CD14-positive monocyte (primary cell): ENCODE measurements around the gene RSPH1. TPM values are rescaled to one million over a fixed set of nuclear protein-coding genes. Genes with fewer than 3 reads are reported as not detected.
A peak's percentile ranks its signal among the peaks of the same experiment; 100 is the strongest.

ENCODE experiments used
- DNase-seq, 3 donors: peaks; one replicate each; pipeline ENCODE4 v3.0.0-alpha.2; 2011 to 2022
- H2AFZ ChIP-seq: 2 replicates; pipeline ENCODE4 v1.6.0; 2012; ENCODE audit warnings: mild to moderate bottlenecking, low read depth, low read length, inconsistent platforms; ENCODE audit not compliant: insufficient read depth, poor library complexity, severe bottlenecking
- H3K27ac ChIP-seq, 2 donors: 1 replicate in 1 of 2; 2 replicates in 1 of 2; pipeline ENCODE4 v1.5.1; 2012 to 2013; ENCODE audit warnings: low read length in 2 of 2, control low read depth in 1 of 2, inconsistent platforms in 1 of 2, low read depth in 1 of 2, mild to moderate bottlenecking in 1 of 2
- H3K27me3 ChIP-seq, 2 donors: one replicate each; pipeline versions ENCODE4 v1.6.0 to v1.6.1; 2011 to 2013; ENCODE audit warnings: low read length in 2 of 2; ENCODE audit not compliant: control insufficient read depth in 2 of 2, insufficient read depth in 2 of 2
- H3K36me3 ChIP-seq, 2 donors: replicated peaks in 1 of 2; 1 replicate in 1 of 2; 2 replicates in 1 of 2; pipeline versions ENCODE4 v1.5.1 to v1.6.1; 2012 to 2013; ENCODE audit warnings: low read length in 2 of 2, control low read depth in 1 of 2, inconsistent platforms in 1 of 2, mild to moderate bottlenecking in 1 of 2; ENCODE audit not compliant: insufficient read depth in 2 of 2, control insufficient read depth in 1 of 2
- H3K4me1 ChIP-seq, 2 donors: 1 replicate in 1 of 2; 2 replicates in 1 of 2; pipeline versions ENCODE4 v1.5.1 to v1.6.1; 2012 to 2013; ENCODE audit warnings: low read length in 2 of 2, control low read depth in 1 of 2, inconsistent platforms in 1 of 2, mild to moderate bottlenecking in 1 of 2, moderate library complexity in 1 of 2; ENCODE audit not compliant: insufficient read depth in 2 of 2, control insufficient read depth in 1 of 2
- H3K4me2 ChIP-seq: replicated peaks from 2 replicates; pipeline ENCODE3; 2012; ENCODE audit warnings: low read length, moderate library complexity, mild to moderate bottlenecking; ENCODE audit not compliant: poor library complexity, severe bottlenecking; ENCODE audit errors: extremely low read depth
- H3K4me3 ChIP-seq, 3 experiments: fragments of 200-600 bp in 1 of 3; sonication (generic) in 1 of 3; replicated peaks in 1 of 3; 1 replicate in 2 of 3; 2 replicates in 1 of 3; pipeline ENCODE4 v1.5.1; 2011 to 2013; ENCODE audit warnings: low read length in 3 of 3, mild to moderate bottlenecking in 3 of 3, control low read depth in 2 of 3, low read depth in 2 of 3, inconsistent platforms in 1 of 3, moderate library complexity in 1 of 3
- H3K79me2 ChIP-seq: 2 replicates; pipeline ENCODE4 v1.6.0; 2012; ENCODE audit warnings: mild to moderate bottlenecking, control low read depth, inconsistent platforms, low read length, moderate library complexity; ENCODE audit not compliant: insufficient read depth
- H3K9ac ChIP-seq: 2 replicates; pipeline ENCODE4 v1.6.0; 2017; ENCODE audit warnings: low read length, mild to moderate bottlenecking; ENCODE audit not compliant: insufficient read depth, poor library complexity, severe bottlenecking
- H3K9me3 ChIP-seq, 2 donors: replicated peaks in 1 of 2; 1 replicate in 1 of 2; 2 replicates in 1 of 2; pipeline versions ENCODE4 v1.5.1 to v1.6.1; 2012 to 2013; ENCODE audit warnings: low read length in 2 of 2, control low read depth in 1 of 2; ENCODE audit not compliant: control insufficient read depth in 1 of 2, insufficient read depth in 1 of 2
- H4K20me1 ChIP-seq: 2 replicates; pipeline ENCODE4 v1.6.0; 2012; ENCODE audit warnings: mild to moderate bottlenecking, low read length, control low read depth, moderate library complexity; ENCODE audit not compliant: insufficient read depth
- H3K27ac Mint-ChIP-seq, 7 donors: one replicate each; pipeline ENCODE4 v1.8.0; 2020; ENCODE audit warnings: mild to moderate bottlenecking in 7 of 7, mixed read lengths in 7 of 7, moderate library complexity in 6 of 7, inconsistent platforms in 2 of 7
- H3K27me3 Mint-ChIP-seq, 3 donors: one replicate each; pipeline ENCODE4 v1.8.0; 2021 to 2022; ENCODE audit warnings: low read depth in 3 of 3, mild to moderate bottlenecking in 3 of 3, mixed read lengths in 3 of 3, moderate library complexity in 3 of 3, inconsistent platforms in 1 of 3
- H3K36me3 Mint-ChIP-seq, 2 donors: one replicate each; pipeline ENCODE4 v1.8.0; 2020; ENCODE audit warnings: mixed read lengths in 2 of 2, inconsistent platforms in 1 of 2, mild to moderate bottlenecking in 1 of 2
- H3K4me1 Mint-ChIP-seq: one replicate; pipeline ENCODE4 v1.8.0; 2020; ENCODE audit warnings: mild to moderate bottlenecking, mixed read lengths
- H3K4me3 Mint-ChIP-seq, 2 donors: one replicate each; pipeline ENCODE4 v1.8.0; 2020; ENCODE audit warnings: mild to moderate bottlenecking in 2 of 2, mixed read lengths in 2 of 2, moderate library complexity in 1 of 2
- H3K9me3 Mint-ChIP-seq, 7 donors: one replicate each; pipeline ENCODE4 v1.8.0; 2020 to 2022; ENCODE audit warnings: mixed read lengths in 7 of 7, mild to moderate bottlenecking in 6 of 7, moderate library complexity in 6 of 7, inconsistent platforms in 2 of 7
- CTCF ChIP-seq: fragments of 200-600 bp; IDR thresholded peaks from one replicate; pipeline ENCODE4 v1.8.0; 2022; ENCODE audit warnings: antibody characterized with exemption, mild to moderate bottlenecking
- WGBS: methylation state at CpG from one replicate; pipeline ENCODE4 v1.1.5; 2013; ENCODE audit warnings: missing lambda C conversion rate; ENCODE audit not compliant: insufficient coverage; 5-methylcytosine and 5-hydroxymethylcytosine counted together
- intact Hi-C, 2 donors: fragments of 100-400 bp; cut with micrococcal nuclease; formaldehyde crosslinking; loops; one replicate each; pipeline versions ENCODE4 v1.15.0 to v1.15.1; 2023
- polyA plus RNA-seq, 3 donors: library from polyadenylated mRNA; depleted of rRNA in 1 of 3; unstranded in 2 of 3; stranded (reverse) in 1 of 3; fragments of 300-500 nt in 2 of 3; fragments of >200 nt in 1 of 3; fragmentation: Illumina TruSeq in 2 of 3; gene quantifications; 1 replicate in 2 of 3; 2 replicates in 1 of 3; pipeline ENCODE4 v1.2.3, GENCODE V29; 2012 to 2021

Gene RSPH1
- polyA plus RNA-seq, 3 donors = 0.03 TPM; not detected in 2

GRCh38 chr21:42539931-42540343 lies 43.9 kb upstream of the RSPH1 start:
- no peak overlapping the region for H3K4me2 ChIP-seq

GRCh38 chr21:42539342-42539741 lies 43.3 kb upstream of the RSPH1 start:
- H3K9me3 Mint-ChIP-seq = peaks cover 0 to 1% (median 0%) of the 10 kb centered on the region in 7 donors
- WGBS = 98% methylated on average over 15 of the region's 17 CpGs
- H2AFZ ChIP-seq = no peak overlapping the region
- no peaks in the 10 kb centered on the region for H3K27me3 Mint-ChIP-seq
- no peak overlapping the region for H3K9ac ChIP-seq
- no peak overlapping the region for H3K4me3 ChIP-seq
- H3K4me1 ChIP-seq = peaks cover 5 to 8% of the 10 kb centered on the region in 2 donors
- peak overlapping the region in 1 of 7 donors; percentile 13 for H3K27ac Mint-ChIP-seq
- H3K36me3 ChIP-seq = peaks cover 35 to 93% of the 10 kb centered on the region in 2 donors
- no peak overlapping the region for H3K4me3 Mint-ChIP-seq
- peaks cover 7% of the 10 kb centered on the region for H3K4me1 Mint-ChIP-seq
- H3K36me3 Mint-ChIP-seq = peaks cover 70% of the 10 kb centered on the region in 2 donors
- no peaks in the 10 kb centered on the region for H4K20me1 ChIP-seq
- H3K79me2 ChIP-seq = no peaks in the 10 kb centered on the region
- no peak for DNase-seq
- no peaks in the 10 kb centered on the region for H3K9me3 ChIP-seq
- intact Hi-C loops = no loop called here
- H3K27me3 ChIP-seq = no peaks in the 10 kb centered on the region
- no peak overlapping the region for H3K27ac ChIP-seq
- no peak for TF ChIP-seq CTCF
- no peak overlapping the region for H3K4me2 ChIP-seq

More at GRCh38 chr21:42539931-42540343, 43.9 kb upstream of the RSPH1 start:
- Mint-ChIP-seq H3K27me3 (no peaks in the 10 kb centered on the region), H3K4me3 (no peak overlapping the region), H3K36me3 (peaks cover 73 to 74% of the 10 kb centered on the region in 2 donors), H3K27ac (no peak overlapping the region), H3K4me1 (peaks cover 1% of the 10 kb centered on the region), H3K9me3 (peaks cover 0 to 1% (median 0%) of the 10 kb centered on the region in 7 donors)
- Histone ChIP-seq H3K36me3 (peaks cover 41 to 95% of the 10 kb centered on the region in 2 donors), H3K9me3 (no peaks in the 10 kb centered on the region), H3K27me3 (no peaks in the 10 kb centered on the region), H3K9ac (no peak overlapping the region), H3K27ac (no peak overlapping the region), H3K79me2 (no peaks in the 10 kb centered on the region), H4K20me1 (no peaks in the 10 kb centered on the region), H3K4me1 (peaks cover 0 to 2% of the 10 kb centered on the region in 2 donors), H3K4me3 (no peak overlapping the region), H2AFZ (no peak overlapping the region)
- no peak for TF ChIP-seq CTCF
- WGBS = 100% methylated on average over 5 of the region's 7 CpGs
- DNase-seq = no peak
- intact Hi-C loops = no loop called here
